C4-2B (cell line): Measurements from ENCODE around the gene NEGR1.

Source experiments
- CTCF ChIP-seq: fragments of 450-650 bp; conservative IDR thresholded peaks from 2 replicates; pipeline ENCODE4 v1.5.1; 2017; ENCODE audit warnings: mild to moderate bottlenecking
- ZFX ChIP-seq: fragments of 450-650 bp; IDR thresholded peaks from 2 replicates; pipeline ENCODE4 v1.6.1; 2017

GRCh38 chr1:71733121-71733520 is 549.2 kb downstream of the NEGR1 start:
- TF ChIP-seq CTCF (no peak), ZFX (no peak)
